Stimulated activated CD4-positive, alpha-beta T cell treated with anti-CD3 and anti-CD28 coated beads, TNF-alpha, amount 100 ng/mL, for 24 hours (primary cell): ENCODE measurements around the gene CHCHD3.

Experiments
- DNase-seq, 3 experiments: peaks; one replicate each; pipeline ENCODE4 v3.0.0-alpha.2; 2020; ENCODE audit warnings: low read depth in 3 of 3

Gene CHCHD3

GRCh38 chr7:132743974-132744373 lies 337.9 kb downstream of the CHCHD3 start:
- no peak for DNase-seq

- no peak for DNase-seq
Measured at GRCh38 chr7:132742189-132742612, 339.7 kb downstream of the CHCHD3 start.

DNA sequence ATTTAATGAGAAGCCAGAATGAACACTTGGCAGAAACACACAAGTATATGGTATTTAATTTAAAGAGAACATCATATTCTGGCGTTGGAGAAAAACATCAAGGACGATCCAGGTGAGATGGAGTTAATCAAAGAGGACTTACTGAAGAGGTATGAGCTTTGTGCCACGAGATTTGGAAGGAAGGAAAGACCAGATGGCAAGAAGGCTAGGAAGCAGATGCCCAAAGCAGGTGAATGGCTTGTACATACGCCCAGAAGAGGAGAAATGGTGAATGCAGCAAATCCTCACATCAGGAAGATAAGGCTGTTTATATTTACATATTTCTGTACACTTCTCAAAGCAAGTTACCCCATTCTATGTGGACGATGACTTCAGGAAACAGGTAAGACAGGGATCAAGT lies 341.7 kb downstream of the CHCHD3 start:
- no peak for DNase-seq

GRCh38 chr7:132739271-132739955 lies 342.5 kb downstream of the CHCHD3 start:
- DNase-seq = no peak

DNA sequence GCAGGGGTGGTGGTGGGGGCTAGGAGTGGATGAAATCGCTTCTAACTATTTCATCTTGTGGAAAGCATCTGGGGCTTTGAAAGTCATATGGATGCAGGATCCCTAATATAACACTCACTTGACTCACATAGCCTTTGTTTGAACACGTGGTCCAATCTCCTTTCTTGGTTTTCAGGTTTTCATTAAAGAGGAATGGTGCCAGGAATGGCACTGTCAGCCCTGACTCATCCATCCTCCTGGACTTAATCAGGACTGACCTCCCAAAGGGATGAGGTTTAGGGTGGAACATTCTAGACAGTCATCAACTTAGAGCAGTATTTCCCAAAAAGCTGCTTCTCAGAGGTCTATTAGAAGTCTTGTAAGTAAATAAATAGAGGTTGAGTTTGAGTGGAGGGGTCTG lies 343.6 kb downstream of the CHCHD3 start:
- DNase-seq = no peak

DNA sequence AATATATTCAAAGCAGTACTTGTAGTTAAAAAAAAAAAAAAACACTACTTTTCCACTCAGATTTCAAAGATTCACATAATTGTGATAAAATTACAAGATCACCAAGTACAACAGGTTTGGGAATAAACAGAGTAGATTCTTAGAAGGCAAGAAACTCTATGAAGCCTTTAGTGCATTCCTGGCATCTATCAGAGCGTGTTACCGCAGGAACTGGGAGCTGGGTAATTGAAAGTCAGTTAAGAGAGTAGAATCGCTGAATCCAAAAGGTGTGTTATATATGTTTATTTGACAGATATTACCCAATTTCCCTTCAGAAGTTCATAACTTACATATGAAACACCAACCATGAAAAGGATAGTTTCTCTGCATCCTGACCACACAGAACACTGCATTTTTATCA lies 346.4 kb downstream of the CHCHD3 start:
- no peak for DNase-seq
